Stimulated activated CD8-positive, alpha-beta memory T cell treated with anti-CD3 and anti-CD28 coated beads, Interleukin-4, amount 100 ng/mL, for 1 hour (primary cell): Measurements from ENCODE around the gene ZNF385B.
"Not testable (repeated sequence)": the region's sequence is repeated elsewhere in the genome, so short reads cannot be mapped to it uniquely, and the experiment has no call there.

ENCODE experiments used
- DNase-seq, 2 donors: peaks; one replicate each; pipeline ENCODE4 v3.0.0-alpha.2; 2020; ENCODE audit warnings: low read depth in 2 of 2, low spot score in 1 of 2

ZNF385B gene

GRCh38 chr2:179861416-179862067 is at the start of gene ZNF385B:
Gene ZNF385B (minus strand): TSS chr2:179861612.
- no peak for DNase-seq

DNA sequence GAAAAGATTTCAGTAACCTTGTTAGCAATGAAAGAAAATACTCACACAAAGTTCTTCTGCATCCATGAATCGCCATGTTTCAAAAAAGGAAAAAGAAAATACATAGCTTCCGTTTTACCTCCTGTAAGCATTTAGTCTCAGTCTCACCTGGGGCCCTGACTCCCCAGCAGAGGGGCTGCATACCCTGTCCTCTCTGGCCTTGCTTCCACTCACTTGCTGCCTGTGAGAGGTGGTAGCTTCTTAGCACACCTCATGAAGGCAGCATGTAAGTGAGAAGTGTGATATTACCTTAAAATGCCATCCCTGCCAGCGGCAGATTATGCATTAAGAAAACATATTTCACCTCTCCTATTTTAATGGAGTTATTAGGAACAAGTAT is 49.3 kb upstream of the ZNF385B start:
- no peak for DNase-seq

DNA sequence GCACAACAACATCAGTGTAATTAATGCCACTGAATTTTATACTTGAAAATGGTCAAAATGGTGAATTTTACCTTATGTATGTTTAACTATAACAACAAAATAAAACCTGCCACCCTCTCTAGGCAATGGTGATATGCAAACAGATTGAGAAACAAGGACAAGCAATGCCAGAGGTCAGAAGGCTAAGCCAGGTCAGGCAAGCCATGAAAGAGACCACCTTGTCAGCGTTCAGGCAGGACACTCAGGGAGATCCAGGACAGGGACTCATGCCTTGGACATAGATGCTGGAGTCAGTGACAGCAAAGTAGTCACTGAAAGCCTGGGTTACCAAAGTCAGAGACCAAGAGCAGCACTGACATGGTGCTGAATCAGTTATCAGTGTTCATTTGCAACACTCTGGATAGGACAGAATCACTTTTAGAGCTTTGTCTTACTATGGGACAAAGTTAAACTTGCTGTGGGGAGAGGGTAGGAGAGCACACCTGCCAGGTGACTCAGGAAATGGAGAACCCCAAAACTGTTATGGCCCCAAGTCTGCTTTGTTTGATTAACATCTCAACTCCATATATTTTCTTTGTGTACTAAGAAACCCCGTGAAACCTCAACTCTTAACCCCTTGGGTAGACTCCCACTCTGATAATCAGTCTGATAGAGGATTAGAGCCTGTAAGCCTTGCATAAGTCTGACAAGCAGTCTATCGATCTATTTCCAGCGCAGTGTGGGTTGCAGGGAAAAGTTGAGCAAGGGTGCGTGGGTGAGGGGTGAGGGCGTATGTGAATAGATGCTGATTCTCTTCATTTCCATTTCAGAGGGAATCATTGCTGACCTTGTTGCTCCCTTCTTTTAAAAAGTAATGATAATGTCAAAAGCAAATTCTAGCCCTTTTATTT is 48.7 kb upstream of the ZNF385B start:
- no peak for DNase-seq

DNA sequence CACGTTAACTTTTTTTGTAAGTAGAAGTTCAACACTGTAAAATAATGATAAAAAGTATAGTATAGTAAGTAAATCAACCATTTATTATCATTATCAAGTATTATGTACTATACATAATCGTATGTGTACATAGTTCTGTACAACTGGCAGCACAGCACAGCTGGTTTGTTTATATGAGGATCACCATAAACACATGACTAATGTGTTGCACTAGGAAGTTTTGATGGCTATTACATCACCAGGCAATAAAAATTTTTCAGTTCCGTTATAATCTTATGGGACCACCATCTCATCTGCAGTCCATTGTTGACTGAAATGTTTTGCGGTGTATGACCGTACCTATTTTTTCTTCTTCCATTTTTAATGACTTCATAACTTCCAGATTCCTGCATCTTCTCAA is 39.2 kb upstream of the ZNF385B start:
- no peak for DNase-seq

- DNase-seq = no peak
Measured at GRCh38 chr2:179899666-179900065, 38.3 kb upstream of the ZNF385B start.

GRCh38 chr2:179898873-179899272 is 37.5 kb upstream of the ZNF385B start:
- DNase-seq = no peak

GRCh38 chr2:179893616-179894015 is 32.2 kb upstream of the ZNF385B start:
- DNase-seq = no peak

DNA sequence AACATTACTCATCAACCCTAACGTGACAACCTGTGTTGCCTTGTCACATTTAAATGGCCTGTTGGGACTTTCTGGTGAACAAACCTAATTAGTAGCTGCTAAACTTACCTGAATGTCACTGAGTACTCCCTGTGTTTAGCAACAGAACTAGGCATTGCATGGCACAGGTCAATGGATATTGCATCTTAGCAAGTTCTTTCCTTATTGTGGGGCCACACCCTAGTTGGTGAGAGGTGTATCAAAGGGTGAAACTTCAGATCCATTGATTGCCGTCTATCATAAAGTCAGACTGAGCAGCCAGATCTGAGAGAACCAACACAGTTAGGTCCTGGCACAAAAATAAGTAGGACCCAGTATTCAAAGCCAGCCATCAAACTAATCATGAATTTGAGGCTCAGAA is 29.8 kb upstream of the ZNF385B start:
- DNase-seq = no peak

DNA sequence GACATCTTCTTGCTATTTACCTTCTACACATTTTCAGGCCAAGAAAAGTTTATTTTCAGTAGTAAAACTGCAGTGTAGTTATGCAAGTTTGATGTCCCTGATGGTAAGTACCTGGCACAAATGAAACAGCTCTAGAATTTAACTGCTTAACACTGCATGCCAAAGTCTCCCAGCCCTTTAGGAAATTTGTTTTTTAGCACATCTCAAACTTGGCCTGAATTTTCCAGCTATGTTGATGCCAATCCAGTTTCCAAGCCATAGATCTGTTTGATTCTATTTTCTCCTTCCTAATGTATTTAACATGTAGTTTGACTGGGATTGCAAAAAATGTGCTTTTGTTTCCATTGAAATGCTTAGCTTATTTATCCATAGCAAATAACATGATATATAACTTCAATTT is 29.3 kb upstream of the ZNF385B start:
- DNase-seq = no peak

GRCh38 chr2:179888642-179889041 is 27.2 kb upstream of the ZNF385B start:
- DNase-seq = not testable (repeated sequence)

DNA sequence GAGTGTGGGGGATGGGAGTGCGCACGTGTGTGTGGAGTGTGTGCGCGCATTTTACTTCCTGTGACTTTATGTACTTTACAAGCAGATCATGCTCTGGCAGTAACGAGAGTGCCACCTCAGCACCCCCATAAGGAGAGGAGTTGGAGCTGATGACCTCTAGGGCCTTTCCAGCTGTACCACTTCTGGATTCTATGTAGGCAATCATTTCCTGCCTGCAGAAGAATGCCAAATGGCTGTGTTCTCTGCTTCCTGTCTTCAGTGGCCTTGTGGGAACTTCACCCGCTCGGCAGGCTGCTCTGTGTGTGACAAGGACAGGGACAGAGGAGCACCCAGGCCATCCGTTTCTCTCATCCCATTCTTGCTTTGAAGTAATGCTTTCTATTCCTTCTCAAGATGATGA is 22.8 kb upstream of the ZNF385B start:
- DNase-seq = no peak

GRCh38 chr2:179882851-179883806 is 21.7 kb upstream of the ZNF385B start:
- DNase-seq = no peak

GRCh38 chr2:179877601-179878364 is 16.4 kb upstream of the ZNF385B start:
- DNase-seq = no peak

DNA sequence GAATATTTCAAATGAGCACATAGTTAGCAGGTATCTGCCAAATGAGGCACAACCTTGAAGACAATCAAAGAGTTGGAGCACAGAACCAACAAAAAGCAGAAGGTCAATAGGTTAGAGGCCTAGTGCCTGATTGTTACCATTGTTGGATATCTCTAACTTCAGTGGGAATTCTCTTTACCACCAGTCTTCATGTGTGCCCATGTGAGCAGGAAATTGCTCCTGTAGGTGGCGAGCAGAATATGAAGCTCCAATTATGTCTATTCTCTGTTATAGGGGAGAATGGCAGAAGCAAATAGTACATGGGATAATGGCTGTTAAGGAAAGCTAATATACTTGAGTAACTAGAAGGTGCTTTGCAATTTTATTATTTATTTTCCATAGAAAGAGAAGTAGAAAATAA is 14.9 kb upstream of the ZNF385B start:
- DNase-seq = no peak

GRCh38 chr2:179875864-179876263 is 14.5 kb upstream of the ZNF385B start:
- DNase-seq = no peak

DNA sequence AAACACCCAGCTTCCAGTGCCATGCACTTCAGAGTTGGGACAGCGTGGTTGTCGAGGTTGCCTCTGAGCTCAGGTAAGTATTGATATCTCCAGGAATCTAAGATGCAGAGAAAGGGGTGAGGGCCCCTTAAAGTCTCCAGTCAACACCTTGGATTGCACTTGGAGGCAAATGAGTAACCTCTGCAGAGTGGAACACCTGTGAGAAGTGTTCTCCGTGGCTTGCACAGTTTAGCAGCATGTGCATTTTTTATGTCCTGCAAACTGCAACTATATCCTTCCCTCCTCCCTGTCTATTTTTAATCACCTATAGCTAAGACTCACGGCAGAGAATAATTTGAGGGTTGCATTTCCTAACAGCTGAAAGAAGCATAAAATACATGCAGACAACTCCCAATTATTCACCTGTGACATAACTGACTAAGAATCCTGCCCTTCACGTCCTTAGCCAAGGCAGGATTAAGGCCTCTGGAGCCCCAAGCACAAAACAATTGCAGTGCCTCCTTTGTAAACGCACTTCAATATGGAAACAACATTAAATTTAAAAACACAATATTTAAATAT is 1.6 kb upstream of the ZNF385B start:
- DNase-seq = no peak

DNA sequence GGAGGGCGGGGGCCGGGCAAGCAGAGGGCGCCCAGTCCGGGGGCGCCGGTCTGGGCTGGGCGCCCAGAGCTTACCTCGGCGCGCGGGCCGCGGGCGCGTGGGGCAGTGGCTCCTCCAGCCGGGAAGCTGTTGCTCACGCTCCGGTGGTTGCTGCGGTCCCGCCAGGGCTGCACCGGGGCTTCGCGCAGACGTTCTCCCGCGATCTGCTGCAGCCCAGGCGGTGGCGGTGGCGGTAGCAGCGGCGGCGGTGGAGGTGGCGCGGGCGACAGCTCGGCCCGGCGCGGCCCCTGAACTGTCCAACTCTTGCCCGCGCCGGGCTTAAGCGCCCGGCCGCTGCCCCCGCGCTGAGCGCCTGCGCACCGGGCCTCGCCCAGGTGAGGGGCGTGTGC is 391 bp downstream of the ZNF385B start:
- no peak for DNase-seq

DNA sequence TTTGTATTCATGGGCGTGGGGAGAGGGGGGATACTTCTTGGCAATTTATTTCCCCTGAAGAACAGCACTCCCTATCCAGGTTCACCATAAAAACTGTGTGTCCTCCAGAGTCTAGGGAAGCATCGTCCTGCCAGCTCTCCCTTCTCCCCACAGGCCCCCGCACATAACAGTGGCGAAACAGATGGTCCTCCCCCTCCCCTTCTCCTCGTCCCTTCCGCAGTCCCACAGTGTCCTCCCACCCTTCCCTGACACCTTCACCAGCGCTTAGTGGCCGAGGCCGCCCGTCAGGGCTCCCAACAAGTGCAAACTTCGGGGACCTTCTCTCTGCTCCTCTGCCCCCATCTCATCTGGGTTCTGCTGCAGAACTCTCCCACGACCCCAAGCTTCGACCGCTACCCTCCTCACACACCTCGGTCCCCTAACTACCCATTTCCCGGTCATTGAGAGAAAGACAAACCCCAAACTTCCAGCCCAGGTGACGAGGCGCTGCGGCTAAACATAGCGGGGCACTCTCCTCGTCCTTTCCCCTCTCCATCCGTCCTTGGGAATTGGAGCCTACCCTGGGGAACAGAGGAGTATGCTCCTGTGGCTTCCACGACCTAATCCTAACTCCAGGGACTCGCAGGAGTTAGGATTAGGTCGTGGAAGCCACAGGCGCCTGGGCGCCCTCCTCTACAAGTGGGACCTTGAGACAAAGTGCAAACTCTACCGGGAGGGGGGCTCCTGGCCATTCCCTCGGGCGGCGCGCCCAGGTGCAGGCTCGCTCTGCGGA is 971 bp downstream of the ZNF385B start:
- DNase-seq = no peak

DNA sequence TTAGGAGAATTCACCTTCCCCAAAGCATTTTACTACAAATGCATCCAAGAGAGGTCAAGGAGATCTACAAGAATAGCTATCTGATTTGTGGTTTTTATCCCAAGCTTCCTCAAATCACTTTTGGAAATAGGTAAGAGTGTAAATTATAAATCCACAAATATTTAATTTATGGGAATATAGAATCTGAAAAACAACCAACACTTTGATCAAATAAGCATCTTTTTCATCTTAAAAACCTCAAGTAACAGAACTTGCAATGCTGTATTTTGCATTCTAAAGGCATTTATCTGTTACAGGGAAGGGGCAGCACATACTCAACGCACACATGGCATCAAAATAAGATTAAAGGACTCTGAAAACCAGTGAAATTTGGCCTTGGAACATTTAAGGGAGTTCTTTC is 1.9 kb downstream of the ZNF385B start:
- DNase-seq = no peak

DNA sequence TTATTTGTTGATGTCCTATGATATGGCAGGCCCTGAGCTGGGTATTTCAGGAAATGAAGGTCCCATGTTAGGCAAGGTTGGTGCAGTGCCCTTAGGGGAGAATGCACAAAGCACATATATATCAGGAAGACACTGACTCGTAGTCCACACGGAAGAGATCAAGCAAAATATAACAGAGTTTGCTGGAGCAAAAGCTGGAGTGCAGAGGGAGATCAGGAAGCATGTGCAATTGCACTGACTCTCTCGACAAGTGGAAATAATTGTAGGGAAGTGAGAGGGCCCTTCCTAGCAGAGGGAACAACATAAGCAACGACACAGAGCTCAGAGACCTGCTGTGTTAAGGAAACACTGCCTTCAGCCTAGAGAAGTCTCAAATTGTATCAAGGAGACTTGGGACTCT is 4.2 kb downstream of the ZNF385B start:
- no peak for DNase-seq
